Panc1 (cell line): ENCODE results near the gene KIAA2012. TPM values are rescaled to one million over a fixed set of nuclear protein-coding genes. Genes with fewer than 3 reads are reported as not detected.

Source experiments
- ATAC-seq: fragments of 200-7000 bp; cut with Tn5 transposase; 2 replicates; pipeline ENCODE4 v1.9.1; 2020; ENCODE audit warnings: mild to moderate bottlenecking, moderate library complexity
- BruUV-seq: library from RNA; stranded (reverse); fragments of 400-500 nt; replicated peaks from 2 replicates; lab custom pipeline; 2021; lab: Mats Ljungman, UMichigan
- CTCF ChIA-PET: fragments of 300-600 bp; sonication (Branson Sonifier 250); formaldehyde crosslinking; loops from one replicate; lab custom pipeline; 2022; ENCODE audit warnings: antibody characterized with exemption; lab: Charles Lee
- POLR2A ChIA-PET: fragments of 300-600 bp; sonication (Branson Sonifier 250); formaldehyde crosslinking; loops from one replicate; lab custom pipeline; 2022; ENCODE audit warnings: antibody characterized with exemption; lab: Charles Lee
- DNase-seq: peaks from one replicate; pipeline ENCODE4 v3.0.0-alpha.2; 2010; ENCODE audit warnings: low read depth, low spot score
- H3K27ac ChIP-seq: 2 replicates; pipeline ENCODE4 v1.5.1; 2011; ENCODE audit warnings: mild to moderate bottlenecking, low read length, inconsistent platforms
- H3K27me3 ChIP-seq: fragments of 200-500 bp; sonication (Bioruptor generic); 2 replicates; pipeline ENCODE4 v1.6.0; 2014; ENCODE audit warnings: low read length, inconsistent platforms; ENCODE audit not compliant: control insufficient read depth, insufficient read depth
- H3K36me3 ChIP-seq: fragments of 200-500 bp; sonication (Bioruptor generic); 2 replicates; pipeline ENCODE4 v1.5.1; 2014; ENCODE audit warnings: inconsistent platforms, mild to moderate bottlenecking, low read length, moderate library complexity; ENCODE audit not compliant: control insufficient read depth, insufficient read depth
- H3K4me1 ChIP-seq: 2 replicates; pipeline ENCODE4 v1.5.1; 2011; ENCODE audit warnings: inconsistent platforms, mild to moderate bottlenecking, low read length, moderate library complexity; ENCODE audit not compliant: control insufficient read depth, insufficient read depth
- H3K4me3 ChIP-seq, 2 experiments: 2 replicates each; pipeline ENCODE4 v1.5.1; 2011 to 2012; ENCODE audit warnings: low read depth in 2 of 2, low read length in 2 of 2, mild to moderate bottlenecking in 2 of 2, inconsistent platforms in 1 of 2, moderate library complexity in 1 of 2
- H3K9me3 ChIP-seq: fragments of 200-500 bp; sonication (Bioruptor generic); 2 replicates; pipeline ENCODE4 v1.5.1; 2014; ENCODE audit warnings: low read depth, mild to moderate bottlenecking, inconsistent platforms, low read length, moderate library complexity; ENCODE audit not compliant: control insufficient read depth, insufficient read depth
- POLR2AphosphoS5 ChIP-seq: IDR thresholded peaks from 2 replicates; pipeline ENCODE4 v1.6.1; 2012; ENCODE audit warnings: mild to moderate bottlenecking, low read depth, low read length, moderate library complexity
- SIN3A ChIP-seq: IDR thresholded peaks from 2 replicates; pipeline ENCODE4 v1.6.1; 2012; ENCODE audit warnings: low read depth, mild to moderate bottlenecking, low read length, moderate library complexity, borderline replicate concordance; ENCODE audit not compliant: insufficient read depth
- TCF7L2 ChIP-seq: IDR thresholded peaks from 2 replicates; pipeline ENCODE4 v1.6.1; 2011; ENCODE audit warnings: mild to moderate bottlenecking, low read depth, low read length, inconsistent platforms
- in situ Hi-C: cut with HindIII; loops from 2 replicates; pipeline ENCODE4 v1.10.0; 2016; ENCODE audit warnings: low sequenced_read_pairs, low pct_unique_long_range_greater_than_20kb
- intact Hi-C: fragments of 100-400 bp; cut with micrococcal nuclease; formaldehyde crosslinking; loops from one replicate; pipeline ENCODE4 v1.10.0; 2022; ENCODE audit not compliant: unreplicated experiment
- total RNA-seq: library from RNA; stranded (reverse); gene quantifications from one replicate; pipeline ENCODE4 v1.2.1, GENCODE V29; 2021; ENCODE audit not compliant: unreplicated experiment
- TF ChIP-seq, protein P1 (sequence below): fragments of 450-650 bp; IDR thresholded peaks from 2 replicates; pipeline ENCODE4 v1.5.1; 2017; ENCODE audit warnings: mild to moderate bottlenecking
- TF ChIP-seq, protein P2 (sequence below), 2 experiments: IDR thresholded peaks; 2 replicates each; pipeline ENCODE4 v1.6.1; 2011 to 2012; ENCODE audit warnings: low read depth in 2 of 2, control low read depth in 1 of 2, low read length in 1 of 2, mild to moderate bottlenecking in 1 of 2, moderate library complexity in 1 of 2; ENCODE audit not compliant: insufficient read depth in 1 of 2

The KIAA2012 gene
- total RNA-seq, 1 experiment from 2014 or later = not detected

DNA sequence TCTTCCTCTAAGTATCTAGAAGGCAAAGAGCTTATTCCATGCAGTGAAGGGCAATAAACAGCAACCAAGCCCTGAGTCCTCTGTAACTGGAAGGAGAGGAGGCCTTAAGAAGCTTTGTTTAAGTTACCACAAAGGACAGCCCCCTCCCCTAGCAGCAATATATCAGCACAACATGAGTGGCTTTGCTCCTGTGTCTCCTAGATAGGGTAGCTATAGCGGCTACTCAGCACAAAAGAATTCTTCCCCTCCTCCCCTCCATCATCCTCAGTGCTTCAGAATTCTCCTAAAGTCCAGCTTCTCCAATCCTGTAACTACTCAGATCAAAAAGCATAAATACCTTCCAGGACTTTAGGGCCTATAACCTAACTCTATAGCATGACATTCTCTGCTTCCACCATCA, 148.8 kb downstream of the KIAA2012 start:
- H3K27ac ChIP-seq = no peak overlapping the region
- DNase-seq (no peak), ATAC-seq (no peak)
- no peaks in the 10 kb centered on the region for H3K9me3 ChIP-seq
- CTCF ChIA-PET = no interaction called here
- in situ Hi-C loops (no loop called here), intact Hi-C loops (no loop called here)
- H3K36me3 ChIP-seq = no peaks in the 10 kb centered on the region; the same call in 1 of the 2 replicates
- POLR2A ChIA-PET = no interaction called here
- TF ChIP-seq SIN3A = no peak
- TF ChIP-seq, protein P1, sequence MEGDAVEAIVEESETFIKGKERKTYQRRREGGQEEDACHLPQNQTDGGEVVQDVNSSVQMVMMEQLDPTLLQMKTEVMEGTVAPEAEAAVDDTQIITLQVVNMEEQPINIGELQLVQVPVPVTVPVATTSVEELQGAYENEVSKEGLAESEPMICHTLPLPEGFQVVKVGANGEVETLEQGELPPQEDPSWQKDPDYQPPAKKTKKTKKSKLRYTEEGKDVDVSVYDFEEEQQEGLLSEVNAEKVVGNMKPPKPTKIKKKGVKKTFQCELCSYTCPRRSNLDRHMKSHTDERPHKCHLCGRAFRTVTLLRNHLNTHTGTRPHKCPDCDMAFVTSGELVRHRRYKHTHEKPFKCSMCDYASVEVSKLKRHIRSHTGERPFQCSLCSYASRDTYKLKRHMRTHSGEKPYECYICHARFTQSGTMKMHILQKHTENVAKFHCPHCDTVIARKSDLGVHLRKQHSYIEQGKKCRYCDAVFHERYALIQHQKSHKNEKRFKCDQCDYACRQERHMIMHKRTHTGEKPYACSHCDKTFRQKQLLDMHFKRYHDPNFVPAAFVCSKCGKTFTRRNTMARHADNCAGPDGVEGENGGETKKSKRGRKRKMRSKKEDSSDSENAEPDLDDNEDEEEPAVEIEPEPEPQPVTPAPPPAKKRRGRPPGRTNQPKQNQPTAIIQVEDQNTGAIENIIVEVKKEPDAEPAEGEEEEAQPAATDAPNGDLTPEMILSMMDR = no peak
- no peak for TF ChIP-seq TCF7L2
- TF ChIP-seq, protein P2, sequence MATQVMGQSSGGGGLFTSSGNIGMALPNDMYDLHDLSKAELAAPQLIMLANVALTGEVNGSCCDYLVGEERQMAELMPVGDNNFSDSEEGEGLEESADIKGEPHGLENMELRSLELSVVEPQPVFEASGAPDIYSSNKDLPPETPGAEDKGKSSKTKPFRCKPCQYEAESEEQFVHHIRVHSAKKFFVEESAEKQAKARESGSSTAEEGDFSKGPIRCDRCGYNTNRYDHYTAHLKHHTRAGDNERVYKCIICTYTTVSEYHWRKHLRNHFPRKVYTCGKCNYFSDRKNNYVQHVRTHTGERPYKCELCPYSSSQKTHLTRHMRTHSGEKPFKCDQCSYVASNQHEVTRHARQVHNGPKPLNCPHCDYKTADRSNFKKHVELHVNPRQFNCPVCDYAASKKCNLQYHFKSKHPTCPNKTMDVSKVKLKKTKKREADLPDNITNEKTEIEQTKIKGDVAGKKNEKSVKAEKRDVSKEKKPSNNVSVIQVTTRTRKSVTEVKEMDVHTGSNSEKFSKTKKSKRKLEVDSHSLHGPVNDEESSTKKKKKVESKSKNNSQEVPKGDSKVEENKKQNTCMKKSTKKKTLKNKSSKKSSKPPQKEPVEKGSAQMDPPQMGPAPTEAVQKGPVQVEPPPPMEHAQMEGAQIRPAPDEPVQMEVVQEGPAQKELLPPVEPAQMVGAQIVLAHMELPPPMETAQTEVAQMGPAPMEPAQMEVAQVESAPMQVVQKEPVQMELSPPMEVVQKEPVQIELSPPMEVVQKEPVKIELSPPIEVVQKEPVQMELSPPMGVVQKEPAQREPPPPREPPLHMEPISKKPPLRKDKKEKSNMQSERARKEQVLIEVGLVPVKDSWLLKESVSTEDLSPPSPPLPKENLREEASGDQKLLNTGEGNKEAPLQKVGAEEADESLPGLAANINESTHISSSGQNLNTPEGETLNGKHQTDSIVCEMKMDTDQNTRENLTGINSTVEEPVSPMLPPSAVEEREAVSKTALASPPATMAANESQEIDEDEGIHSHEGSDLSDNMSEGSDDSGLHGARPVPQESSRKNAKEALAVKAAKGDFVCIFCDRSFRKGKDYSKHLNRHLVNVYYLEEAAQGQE (IDR thresholded peaks at IDR 0.05; ENCODE audit: insufficient read depth in 1 of 2, low read depth in 2 of 2, low read length in 1 of 2) = no peak
- no peak for TF ChIP-seq POLR2AphosphoS5
- BruUV-seq = TSS peak; percentile 5
- no peak overlapping the region for H3K4me3 ChIP-seq
- no peaks in the 10 kb centered on the region for H3K27me3 ChIP-seq
- peaks cover 3% of the 10 kb centered on the region; the same call in 1 of the 2 replicates for H3K4me1 ChIP-seq

DNA sequence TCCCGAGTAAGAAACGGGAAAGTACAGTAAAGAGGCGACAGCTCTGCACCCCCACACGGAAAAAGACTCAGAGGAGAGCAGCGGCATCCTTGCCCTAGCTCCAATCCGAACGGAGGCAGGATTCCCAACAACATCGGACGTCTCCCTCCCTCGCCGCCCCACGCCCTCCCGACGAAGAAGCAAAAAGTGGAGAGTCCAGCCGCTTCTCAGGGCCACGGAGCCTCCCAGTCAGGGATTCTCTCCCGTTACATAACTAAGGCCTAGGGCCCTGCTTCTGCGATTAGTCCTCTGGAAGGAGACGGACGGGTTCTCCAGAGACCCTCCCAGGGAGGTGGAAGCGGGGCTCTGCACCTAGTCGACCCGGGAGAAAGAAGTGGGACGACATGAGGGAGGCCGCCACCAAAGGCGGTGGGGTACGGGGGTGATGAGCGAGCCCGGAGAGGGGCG, 164.8 kb downstream of the KIAA2012 start:
- ChIA-PET CTCF (no interaction called here), POLR2A (no interaction called here)
- no peak for TF ChIP-seq POLR2AphosphoS5
- TF ChIP-seq SIN3A = no peak
- no peak for TF ChIP-seq TCF7L2
- TF ChIP-seq, protein P1 = no peak
- TF ChIP-seq, protein P2 (IDR thresholded peaks at IDR 0.05; ENCODE audit: insufficient read depth in 1 of 2, low read depth in 2 of 2, low read length in 1 of 2) = no peak
- DNase-seq (no peak), ATAC-seq (peak; percentile 73)
- Histone ChIP-seq H3K9me3 (no peaks in the 10 kb centered on the region), H3K4me1 (peaks cover 4% of the 10 kb centered on the region; the same call in 1 of the 2 replicates), H3K4me3 (peak overlapping the region; percentile 87 to 97), H3K27me3 (no peaks in the 10 kb centered on the region), H3K36me3 (no peaks in the 10 kb centered on the region), H3K27ac (peak overlapping the region; percentile 84)
- BruUV-seq = no TSS peak
- in situ Hi-C loops = no loop called here
- intact Hi-C loops = no loop called here
